IPS-11a (cell line): Measurements from ENCODE around the gene VAC14.

ENCODE experiments used
- H3K4me3 ChIP-seq: one replicate; pipeline ENCODE4 v1.5.1; 2013; ENCODE audit warnings: low read depth, low read length, control low read depth

VAC14 gene

GRCh38 chr16:70786020-70786755, 14.8 kb downstream of the VAC14 start:
- no peak overlapping the region for H3K4me3 ChIP-seq

- H3K4me3 ChIP-seq = no peak overlapping the region
Measured at GRCh38 chr16:70784692-70785555, 16.0 kb downstream of the VAC14 start.

- no peak overlapping the region for H3K4me3 ChIP-seq
Measured at GRCh38 chr16:70782237-70782636, 18.7 kb downstream of the VAC14 start.

- no peak overlapping the region for H3K4me3 ChIP-seq
Measured at GRCh38 chr16:70781800-70782199, 19.2 kb downstream of the VAC14 start.

- H3K4me3 ChIP-seq = no peak overlapping the region
Measured at GRCh38 chr16:70780546-70780945, 20.4 kb downstream of the VAC14 start.

GRCh38 chr16:70779361-70779760, 21.6 kb downstream of the VAC14 start:
- H3K4me3 ChIP-seq = no peak overlapping the region

GRCh38 chr16:70778901-70779309, 22.1 kb downstream of the VAC14 start:
- no peak overlapping the region for H3K4me3 ChIP-seq

- H3K4me3 ChIP-seq = no peak overlapping the region
Measured at GRCh38 chr16:70777973-70778406, 23.0 kb downstream of the VAC14 start.

- no peak overlapping the region for H3K4me3 ChIP-seq
Measured at GRCh38 chr16:70777496-70777895, 23.5 kb downstream of the VAC14 start.

- H3K4me3 ChIP-seq = no peak overlapping the region
Measured at GRCh38 chr16:70775399-70775798, 25.6 kb downstream of the VAC14 start.

GRCh38 chr16:70774261-70774660, 26.7 kb downstream of the VAC14 start:
- no peak overlapping the region for H3K4me3 ChIP-seq

- H3K4me3 ChIP-seq = no peak overlapping the region
Measured at GRCh38 chr16:70772493-70772892, 28.5 kb downstream of the VAC14 start.

- H3K4me3 ChIP-seq = no peak overlapping the region
Measured at GRCh38 chr16:70770626-70771552, 30.1 kb downstream of the VAC14 start.

GRCh38 chr16:70770291-70770625, 30.7 kb downstream of the VAC14 start:
- H3K4me3 ChIP-seq = no peak overlapping the region

- H3K4me3 ChIP-seq = no peak overlapping the region
Measured at GRCh38 chr16:70769761-70770160, 31.2 kb downstream of the VAC14 start.

GRCh38 chr16:70769131-70769530, 31.8 kb downstream of the VAC14 start:
- no peak overlapping the region for H3K4me3 ChIP-seq

- no peak overlapping the region for H3K4me3 ChIP-seq
Measured at GRCh38 chr16:70768203-70768580, 32.8 kb downstream of the VAC14 start.

GRCh38 chr16:70767377-70768202, 33.4 kb downstream of the VAC14 start:
- no peak overlapping the region for H3K4me3 ChIP-seq

- H3K4me3 ChIP-seq = no peak overlapping the region
Measured at GRCh38 chr16:70766658-70767057, 34.3 kb downstream of the VAC14 start.

GRCh38 chr16:70766176-70766575, 34.8 kb downstream of the VAC14 start:
- H3K4me3 ChIP-seq = no peak overlapping the region
